Measurements from ENCODE around the gene PPP1R16B.

The PPP1R16B gene

DNA sequence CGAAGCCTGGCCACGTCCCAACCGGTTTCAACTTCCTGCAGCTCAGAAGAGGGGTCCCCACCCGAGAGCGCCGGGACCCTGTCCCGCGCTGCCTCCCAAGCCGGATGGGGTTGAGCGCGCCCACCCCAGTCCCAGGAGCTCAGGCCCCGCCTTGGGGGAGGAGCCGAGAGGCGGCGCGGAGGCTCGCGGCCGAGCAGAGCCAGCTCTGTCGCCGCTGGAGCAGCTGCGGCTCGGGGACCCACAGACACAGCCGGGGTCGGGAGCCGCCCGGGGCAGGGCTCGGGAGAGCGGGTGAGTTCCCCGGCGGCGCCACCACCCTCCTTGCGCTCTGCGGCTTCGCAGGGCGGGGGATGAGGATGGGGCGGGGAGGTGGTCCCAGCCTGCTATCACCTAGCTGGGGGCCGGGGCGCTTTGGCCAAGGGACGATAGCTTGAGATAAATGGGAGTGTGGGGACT lies at the start of gene PPP1R16B:
TSS of gene PPP1R16B (plus strand) at position 196 of the 456 bp plus-strand sequence. CDS start 30,229 bp downstream, outside the sequence.
- FAIRE-seq (no peak), DNase-seq (ENCODE audit: extremely low spot score, insufficient read length, low read depth) (peak; percentile 58)

DNA sequence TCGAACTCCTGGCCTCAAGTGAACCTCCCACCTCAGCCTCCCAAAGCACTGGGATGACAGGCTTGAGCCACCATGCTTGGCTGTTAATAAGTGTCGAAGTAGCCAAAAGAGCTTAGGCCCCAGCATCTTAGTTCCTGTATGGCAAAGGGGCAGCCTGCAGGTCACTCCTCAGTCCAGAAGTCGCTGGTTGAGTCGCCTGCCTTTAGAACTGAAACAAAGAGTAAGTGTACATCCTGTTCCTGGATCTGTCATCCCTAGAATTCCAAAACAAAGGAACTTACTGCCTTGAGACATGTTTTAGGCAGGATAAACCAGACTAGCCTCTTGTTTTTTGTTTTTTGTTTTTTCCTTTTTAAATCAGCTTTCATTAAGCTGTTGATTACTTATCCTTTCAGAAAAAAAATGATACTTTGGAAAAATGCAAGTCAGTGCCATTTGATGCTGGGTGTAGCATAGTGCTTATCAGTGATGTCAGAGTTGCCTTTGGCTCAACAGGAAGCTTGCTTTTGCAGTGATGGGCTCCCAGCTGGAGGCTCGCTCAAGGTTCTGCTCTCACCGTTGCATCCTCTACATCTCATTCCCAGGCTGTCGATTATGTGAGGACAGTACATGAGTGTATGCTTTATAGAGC lies 48.2 kb upstream of the PPP1R16B start:
- FAIRE-seq (no peak), DNase-seq (ENCODE audit: extremely low spot score, insufficient read length, low read depth) (no peak)

DNA sequence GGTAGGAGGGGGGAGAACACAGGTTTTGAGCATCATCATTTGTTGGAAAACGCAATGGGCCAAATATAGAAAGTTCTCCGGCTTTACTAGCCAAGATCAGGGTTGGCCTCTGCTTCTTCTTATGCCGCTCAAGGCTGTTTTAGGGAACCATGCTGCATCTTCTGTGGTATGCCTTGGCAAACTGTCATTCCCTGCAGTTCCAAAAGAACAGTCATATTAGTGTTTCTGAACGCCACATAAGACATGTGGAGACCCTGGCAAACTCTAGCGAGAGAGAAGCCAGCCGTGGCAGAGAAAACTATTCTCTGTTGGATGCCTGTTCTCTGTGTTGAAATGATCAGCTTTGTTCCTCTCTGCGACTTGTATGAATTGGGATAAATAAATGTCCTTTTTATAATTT lies 46.4 kb upstream of the PPP1R16B start:
- DNase-seq (ENCODE audit: extremely low spot score, insufficient read length, low read depth) = no peak

DNA sequence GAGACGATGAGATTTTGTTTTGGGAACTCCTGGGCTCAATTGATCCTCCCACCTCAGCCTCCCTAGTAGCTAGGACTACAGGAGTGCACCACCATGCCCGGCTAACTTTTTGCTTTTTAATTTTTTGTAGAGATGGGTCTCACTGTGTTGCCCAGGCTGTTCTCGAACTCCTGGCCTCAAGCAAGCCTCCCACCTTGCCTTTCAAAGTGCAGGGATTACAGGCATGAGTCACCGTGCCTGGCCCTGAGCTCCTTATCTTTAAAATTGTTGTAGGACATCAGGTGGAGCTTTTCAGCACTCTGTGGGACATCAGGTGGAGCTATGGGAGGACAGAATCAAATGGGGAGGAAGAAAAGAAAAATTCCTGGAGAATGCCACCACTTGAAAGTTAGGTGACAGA lies 44.5 kb upstream of the PPP1R16B start:
- no peak for DNase-seq (ENCODE audit: extremely low spot score, insufficient read length, low read depth)
- FAIRE-seq = no peak

More for the DNA sequence above, 46.4 kb upstream of the PPP1R16B start:
- no peak for FAIRE-seq

DNA sequence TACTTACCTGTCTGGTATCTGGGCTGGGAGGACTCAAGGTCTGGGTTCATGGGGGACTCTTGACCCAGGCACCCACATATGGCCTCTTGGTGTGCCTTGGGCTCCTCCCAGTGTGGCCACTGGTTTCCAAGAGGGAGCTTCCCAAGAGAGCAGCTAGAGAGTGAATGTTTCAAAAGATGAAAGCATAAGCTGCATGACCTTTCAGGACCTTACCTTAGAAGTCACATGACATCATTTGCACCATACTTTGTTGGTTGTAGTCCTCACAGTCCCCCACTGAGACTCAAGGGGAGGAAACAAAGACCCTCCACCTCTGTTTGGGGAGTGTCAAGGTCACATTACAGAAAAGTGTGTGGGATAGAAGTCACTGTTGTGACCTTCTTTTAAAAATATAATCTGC lies 43.3 kb upstream of the PPP1R16B start:
- FAIRE-seq (no peak), DNase-seq (ENCODE audit: extremely low spot score, insufficient read length, low read depth) (no peak)

DNA sequence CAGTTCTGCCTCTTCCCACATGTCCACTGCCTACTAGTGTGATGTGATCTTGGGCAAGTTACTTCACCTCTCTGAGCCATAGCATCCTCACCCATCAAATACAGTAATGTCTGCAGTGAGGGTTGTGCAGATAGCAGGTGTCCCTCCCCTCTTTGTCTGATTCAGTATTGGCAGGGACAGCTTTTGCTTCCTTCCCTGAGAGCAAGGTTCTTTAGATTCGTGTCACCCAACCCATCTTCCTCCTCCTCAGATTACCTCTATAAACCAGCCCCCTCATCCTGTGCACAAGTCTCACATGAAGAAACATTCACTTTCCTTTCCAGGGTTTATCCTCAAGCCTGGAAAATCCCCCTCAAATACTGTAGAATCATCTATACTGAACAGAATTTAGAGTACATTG lies 41.9 kb upstream of the PPP1R16B start:
- FAIRE-seq (no peak), DNase-seq (ENCODE audit: extremely low spot score, insufficient read length, low read depth) (no peak)

DNA sequence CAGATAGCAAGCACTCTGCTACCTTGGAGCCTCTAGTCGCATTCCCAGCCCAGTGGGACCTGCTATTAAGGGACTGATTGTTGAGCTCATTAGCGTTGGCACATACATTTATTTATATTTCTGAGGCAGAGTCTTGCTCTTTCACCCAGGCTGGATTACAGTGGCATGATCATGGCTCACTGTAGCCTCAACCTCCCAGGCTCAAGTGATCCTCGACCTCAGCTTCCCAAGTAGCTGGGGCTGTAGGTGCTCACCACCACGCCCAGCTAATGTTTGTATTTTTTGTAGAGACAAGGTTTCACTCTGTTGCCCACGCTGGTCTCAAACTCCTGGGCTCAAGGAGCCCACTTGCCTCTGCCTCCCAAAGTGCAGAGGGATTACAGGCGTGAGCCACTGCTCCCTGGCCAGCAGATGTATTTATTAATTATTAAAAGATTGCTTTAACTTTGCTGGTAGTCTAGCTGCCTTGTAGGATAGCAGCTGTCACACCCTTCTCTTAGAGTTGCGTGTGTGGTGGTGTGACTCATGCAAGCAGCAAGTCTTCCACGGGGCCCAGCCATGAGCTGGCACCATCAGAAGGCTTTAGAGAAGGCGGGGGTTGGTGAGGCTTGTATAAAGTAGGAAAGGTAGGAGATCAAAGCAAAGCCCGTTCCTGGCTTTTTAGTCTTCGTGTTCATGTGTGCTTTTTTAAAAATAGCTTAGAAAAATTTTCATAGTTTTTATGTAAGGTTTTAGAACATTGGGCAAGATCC lies 40.8 kb upstream of the PPP1R16B start:
- DNase-seq (ENCODE audit: extremely low spot score, insufficient read length, low read depth) = no peak
- no peak for FAIRE-seq

DNA sequence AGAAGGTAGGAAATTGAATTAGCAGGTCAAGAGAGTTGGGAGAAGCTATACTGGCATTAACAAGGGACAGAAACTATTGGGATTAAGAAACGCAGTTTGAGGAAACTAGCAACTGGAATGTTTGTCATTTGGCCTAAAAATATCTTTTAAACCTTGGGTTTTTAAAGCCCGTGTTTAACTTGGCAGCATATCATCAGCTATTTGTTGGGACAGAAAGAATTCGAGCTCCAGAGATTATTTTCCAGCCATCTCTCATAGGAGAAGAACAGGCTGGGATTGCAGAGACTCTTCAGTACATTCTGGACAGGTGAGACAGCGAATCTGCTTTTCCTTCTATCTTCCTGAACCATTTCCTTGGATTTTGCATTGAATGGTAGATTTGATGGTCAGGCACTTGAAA lies 39.4 kb upstream of the PPP1R16B start:
- DNase-seq (ENCODE audit: extremely low spot score, insufficient read length, low read depth) (no peak), FAIRE-seq (no peak)

DNA sequence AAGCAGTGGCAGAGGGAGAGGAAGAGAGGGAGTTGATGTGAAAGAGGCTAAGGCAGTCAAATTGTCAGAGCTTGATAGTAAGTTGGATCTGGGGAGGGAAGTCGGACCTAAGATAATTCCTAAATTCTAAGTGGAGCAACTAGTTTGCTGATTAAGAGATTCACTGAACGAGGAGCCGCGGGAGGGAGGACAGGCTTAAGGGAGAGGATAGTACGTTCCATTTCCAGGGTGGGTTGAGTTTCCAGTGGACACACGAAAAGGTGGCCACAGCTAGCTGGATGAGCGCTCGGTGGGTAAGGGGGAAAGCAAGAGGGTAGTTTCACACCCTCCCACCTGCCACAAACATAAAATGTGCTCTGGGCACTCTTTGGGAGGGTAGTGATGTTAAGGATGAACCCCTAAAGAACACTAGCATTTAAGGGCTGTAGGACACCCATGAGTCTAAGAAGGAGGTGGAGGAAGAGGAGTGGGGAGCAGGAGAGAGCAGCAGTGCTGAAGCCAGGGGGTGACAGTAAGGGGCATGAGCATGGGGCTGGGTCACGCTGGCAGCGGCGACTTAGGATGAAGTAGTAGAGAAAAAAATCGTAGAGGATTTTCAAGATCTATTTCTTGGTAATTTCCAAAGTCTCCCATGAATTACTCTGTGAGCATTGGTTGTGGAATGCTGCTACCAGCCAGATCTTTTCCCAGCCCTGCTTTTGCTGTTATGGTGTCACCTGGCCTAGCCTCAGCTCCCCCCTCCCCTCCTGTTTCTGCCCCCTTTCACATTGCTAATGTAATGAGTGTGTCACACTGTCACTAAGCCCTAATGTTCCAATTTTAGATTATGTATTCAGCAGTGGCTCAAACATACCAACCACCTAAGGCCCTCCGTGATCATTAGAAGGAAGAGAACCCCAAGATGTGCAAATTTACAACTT lies 35.9 kb upstream of the PPP1R16B start:
- DNase-seq (ENCODE audit: extremely low spot score, insufficient read length, low read depth) (no peak), FAIRE-seq (no peak)

DNA sequence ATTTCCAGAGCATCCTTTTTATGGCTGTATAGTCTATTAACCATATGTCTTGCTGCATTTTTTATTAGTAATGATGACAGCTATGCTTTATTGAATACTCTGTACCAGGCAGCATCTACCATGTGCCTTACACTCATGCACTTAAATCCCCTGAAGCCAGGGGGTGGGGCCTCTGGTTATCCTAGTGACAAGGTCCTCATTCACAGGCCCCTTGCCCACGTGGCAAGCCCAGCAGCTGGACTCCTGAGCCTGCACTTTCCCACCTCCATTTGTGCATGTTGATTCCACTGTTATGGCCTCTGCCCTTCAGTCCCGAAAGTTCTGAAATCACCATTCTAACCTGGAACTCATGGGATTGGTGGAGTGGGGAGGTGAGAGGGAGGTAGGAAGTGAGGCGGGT lies 35.0 kb upstream of the PPP1R16B start:
- DNase-seq (ENCODE audit: extremely low spot score, insufficient read length, low read depth) (no peak), FAIRE-seq (no peak)

DNA sequence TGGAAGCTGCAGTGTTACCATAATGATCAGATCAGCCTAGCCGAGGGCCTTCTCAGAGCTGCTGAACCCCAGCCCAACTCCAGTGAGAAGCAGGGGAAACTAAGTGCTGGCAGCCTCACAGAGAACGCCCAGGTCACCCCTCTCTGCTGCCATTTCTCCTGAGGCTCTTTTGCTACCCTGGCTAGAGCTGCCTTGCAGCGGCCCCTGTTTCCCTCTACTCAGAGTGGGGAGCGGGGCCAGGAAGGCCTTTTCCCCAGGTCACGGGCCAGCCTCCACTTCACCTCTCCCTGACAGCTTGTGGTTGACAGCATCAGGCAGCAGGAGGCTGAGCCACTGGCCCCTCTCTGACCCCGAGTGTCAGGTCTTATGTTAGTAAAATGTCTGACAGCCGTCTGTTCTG lies 34.5 kb upstream of the PPP1R16B start:
- DNase-seq (ENCODE audit: extremely low spot score, insufficient read length, low read depth) (no peak), FAIRE-seq (no peak)

DNA sequence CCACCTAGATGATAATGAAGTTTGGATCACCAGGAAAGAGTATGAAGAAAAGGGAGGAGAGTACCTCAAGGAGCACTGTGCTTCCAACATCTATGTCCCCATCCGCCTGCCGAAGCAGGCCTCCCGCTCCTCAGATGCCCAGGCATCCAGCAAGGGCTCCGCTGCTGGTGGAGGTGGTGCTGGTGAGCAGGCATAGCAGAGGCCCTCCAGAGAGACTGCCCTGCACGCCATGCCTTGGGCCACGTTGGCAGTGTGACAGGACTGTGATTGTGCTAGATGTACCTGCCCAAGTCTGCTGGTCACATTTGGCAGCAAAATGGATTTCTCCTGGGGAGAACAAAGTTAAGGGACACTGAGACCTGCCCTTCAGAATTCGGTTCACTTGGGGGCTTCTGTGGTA lies 33.9 kb upstream of the PPP1R16B start:
- FAIRE-seq = no peak
- no peak for DNase-seq (ENCODE audit: extremely low spot score, insufficient read length, low read depth)

DNA sequence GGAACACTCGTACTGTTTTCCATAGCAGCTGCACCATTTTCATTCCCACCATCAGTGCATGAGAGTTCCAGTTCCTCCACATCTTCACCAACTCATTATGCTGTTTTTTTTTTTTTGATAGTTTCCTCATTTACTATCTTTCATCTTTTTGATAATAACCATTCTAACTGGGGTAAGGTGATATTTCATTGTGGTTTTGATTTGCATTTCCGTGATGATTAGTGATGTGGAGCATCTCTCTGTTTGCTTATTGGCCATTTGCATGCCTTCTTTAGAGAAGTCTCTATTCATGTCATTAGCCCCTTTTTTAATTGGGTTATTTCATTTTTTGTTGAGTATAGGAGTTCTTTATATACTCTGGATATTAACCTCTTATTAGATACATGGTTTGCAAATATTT lies 31.3 kb upstream of the PPP1R16B start:
- FAIRE-seq = no peak

DNA sequence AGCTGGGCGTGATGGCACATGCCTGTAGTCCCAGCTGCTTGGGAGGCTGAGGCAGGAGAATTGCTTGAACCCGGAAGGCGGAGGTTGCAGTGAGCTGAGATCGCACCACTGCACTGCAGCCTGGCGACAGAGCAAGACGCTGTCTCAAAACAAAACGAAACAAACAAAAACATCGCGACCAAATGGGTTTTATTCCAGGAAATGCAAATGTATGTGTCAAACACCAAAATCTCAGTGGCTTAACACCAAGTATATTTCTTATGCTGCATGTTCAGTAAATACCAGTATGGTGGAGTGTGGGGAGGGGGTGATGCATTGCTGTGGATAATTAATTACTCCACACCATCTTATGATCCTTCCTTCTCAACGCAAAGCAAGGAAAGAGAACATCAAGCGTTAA lies 29.1 kb upstream of the PPP1R16B start:
- DNase-seq (ENCODE audit: extremely low spot score, insufficient read length, low read depth) (no peak), FAIRE-seq (no peak)

More for the DNA sequence above, 31.3 kb upstream of the PPP1R16B start:
- DNase-seq (ENCODE audit: extremely low spot score, insufficient read length, low read depth) = no peak

DNA sequence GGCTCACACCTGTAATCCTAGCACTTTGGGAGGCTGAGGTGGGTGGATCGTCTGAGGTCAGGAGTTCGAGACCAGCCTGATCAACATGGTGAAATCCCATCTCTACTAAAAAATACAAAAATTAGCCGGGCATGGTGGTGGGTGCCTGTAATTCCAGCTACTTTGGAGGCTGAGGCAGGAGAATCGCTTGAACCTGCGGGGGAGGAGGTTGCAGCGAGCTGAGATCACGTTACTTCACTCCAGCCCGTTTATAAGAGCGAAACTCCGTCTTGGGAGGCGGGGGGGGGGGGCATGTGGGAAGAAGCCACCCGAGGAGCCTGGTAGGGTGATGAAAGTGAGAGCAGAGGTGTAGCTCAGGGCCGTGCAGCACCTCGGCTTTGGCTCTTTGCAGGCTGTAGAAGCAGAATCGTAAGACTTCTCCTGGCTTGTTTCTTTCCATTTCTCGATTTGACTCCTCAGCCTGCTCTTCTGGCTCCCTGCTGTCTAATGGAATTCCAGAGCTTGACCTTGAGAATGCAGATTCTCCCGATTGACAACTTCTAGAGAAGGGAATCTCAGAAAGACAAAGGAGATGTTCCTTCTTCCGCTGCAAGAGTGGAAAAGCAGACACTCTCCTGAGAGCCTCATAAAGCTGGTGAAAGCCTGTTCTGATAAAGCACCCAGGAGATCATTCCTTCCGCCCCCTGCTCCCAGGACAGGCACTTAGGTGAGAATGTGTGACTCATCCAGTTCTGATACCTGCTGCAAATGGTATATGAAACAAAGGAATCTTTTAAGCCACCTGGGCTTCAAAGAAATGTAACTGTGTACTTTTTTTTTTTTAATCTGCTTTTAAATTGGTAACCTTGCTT lies 26.0 kb upstream of the PPP1R16B start:
- FAIRE-seq = no peak
- no peak for DNase-seq (ENCODE audit: extremely low spot score, insufficient read length, low read depth)

DNA sequence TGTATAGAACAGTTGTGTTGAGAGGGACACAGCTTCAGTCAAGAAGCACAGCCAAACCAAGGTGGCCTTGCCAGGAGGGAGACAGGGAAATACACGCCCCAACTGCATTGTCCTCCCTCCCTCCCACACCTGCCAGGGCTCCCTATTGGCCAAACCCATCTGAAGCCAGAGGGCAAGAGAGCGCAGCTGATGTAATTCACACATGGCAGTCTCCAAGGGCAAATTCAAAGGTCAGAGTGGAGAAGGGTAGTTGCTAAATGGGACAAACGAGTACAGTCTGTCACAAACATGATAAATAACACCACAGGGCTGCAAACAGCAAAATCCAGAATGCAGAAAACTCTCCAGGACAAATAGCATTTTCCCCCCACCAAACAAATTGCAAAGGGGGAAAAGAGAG lies 23.2 kb upstream of the PPP1R16B start:
- FAIRE-seq (no peak), DNase-seq (ENCODE audit: extremely low spot score, insufficient read length, low read depth) (no peak)

DNA sequence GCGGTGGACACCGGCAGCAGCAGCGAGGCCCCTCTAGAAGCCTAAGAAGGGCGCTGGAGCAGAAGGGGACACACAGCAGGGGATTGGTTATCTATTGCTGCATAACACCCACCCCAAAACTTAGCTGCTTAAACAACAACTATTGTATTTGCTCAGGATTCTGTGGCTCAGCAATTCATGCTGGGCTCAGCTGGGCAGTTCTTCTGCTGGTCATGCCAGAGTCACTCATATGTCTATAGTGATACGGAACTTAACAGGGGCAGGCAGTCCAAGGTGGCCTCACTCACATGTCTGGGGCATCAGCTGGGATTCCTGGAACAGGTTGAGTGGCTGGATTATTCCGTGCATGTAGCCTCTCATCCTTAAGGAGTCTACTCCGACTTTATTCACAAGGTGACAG lies 17.6 kb upstream of the PPP1R16B start:
- DNase-seq (ENCODE audit: extremely low spot score, insufficient read length, low read depth) (no peak), FAIRE-seq (no peak)

DNA sequence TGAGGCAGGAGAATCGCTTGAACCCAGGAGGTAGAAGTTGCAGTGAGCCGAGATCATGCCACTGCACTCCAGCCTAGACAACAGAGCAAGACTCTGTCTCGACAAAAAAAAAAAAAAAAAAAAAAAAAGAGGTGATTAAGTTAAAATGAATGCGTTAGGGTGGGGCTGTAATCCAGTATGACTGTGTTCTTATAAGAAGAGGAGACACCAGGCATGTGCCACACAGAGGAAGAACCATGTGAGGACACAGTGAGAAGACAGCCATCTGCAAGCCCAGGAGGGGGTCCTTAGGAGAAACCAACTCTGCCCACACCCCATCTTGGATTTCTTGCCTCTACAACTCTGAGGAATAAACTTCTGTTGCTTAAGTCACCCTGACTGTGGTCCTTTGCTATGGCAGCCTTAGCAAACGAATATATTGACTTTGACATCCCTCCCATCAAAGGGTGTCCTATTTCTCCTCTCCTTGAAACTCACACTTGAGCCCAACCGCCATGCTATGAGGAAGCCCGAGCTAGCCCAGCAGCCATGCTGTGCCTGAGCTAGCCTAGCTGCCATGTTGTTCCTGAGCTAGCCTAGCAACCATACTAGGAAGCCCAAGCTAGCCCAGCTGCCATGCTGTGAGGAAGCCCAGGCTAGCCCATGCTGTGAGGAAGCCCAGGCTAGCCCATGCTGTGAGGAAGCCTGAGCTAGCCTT lies 15.8 kb upstream of the PPP1R16B start:
- FAIRE-seq = no peak
- no peak for DNase-seq (ENCODE audit: extremely low spot score, insufficient read length, low read depth)

All from GM18507 (cell line).